Measurements from ENCODE around the gene GOLGA6L1. TPM values are rescaled to one million over a fixed set of nuclear protein-coding genes. Genes with fewer than 3 reads are reported as not detected.

Gene GOLGA6L1, protein sequence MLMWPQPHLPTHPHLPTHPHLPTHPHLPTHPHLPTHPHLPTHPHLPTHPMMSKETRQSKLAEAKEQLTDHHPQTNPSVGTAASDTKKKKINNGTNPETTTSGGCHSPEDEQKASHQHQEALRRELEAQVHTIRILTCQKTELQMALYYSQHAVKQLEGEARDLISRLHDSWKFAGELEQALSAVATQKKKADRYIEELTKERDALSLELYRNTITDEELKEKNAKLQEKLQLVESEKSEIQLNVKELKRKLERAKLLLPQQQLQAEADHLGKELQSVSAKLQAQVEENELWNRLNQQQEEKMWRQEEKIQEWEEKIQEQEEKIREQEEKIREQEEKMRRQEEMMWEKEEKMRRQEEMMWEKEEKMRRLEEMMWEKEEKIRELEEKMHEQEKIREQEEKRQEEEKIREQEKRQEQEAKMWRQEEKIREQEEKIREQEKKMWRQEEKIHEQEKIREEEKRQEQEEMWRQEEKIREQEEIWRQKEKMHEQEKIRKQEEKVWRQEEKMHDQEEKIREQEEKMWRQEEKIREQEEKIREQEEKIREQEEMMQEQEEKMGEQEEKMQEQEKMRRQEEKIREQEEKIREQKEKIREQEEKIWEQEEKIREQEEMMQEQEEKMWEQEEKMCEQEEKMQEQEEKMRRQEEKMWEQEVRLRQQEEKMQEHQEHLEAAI
- not detected in 2 replicates for total RNA-seq (2014; rRNA removed; shearing (Covaris generic))

DNA sequence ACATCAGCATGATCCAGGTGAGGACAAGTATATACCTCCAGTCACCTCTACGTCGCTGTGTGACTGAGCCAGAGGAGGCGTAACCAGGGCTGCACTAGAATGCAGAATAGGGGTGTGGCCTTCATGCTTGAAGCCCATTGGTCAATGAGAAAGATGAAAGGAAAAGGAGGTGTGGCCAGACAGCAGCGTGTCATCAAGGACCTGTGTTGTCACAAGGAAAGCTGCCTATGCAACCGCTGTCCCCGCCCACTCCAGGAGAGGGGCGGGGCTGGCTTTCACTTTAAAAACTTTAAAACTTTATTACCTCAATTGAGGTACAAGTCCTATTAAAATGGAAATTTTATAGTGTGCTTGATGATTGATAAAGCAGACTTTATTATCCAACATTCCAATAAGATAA, at the start of gene GOLGA6L1:
TSS of gene GOLGA6L1 (minus strand) at position 101 of the 400 bp plus-strand sequence. CDS start at position 10, 91 bp downstream.

Small RNA genes lying within 50 kb of the gene (small RNA-seq; reads per million reads assigned to genes)
- not detected for gene RN7SL106P

Other genes with a start within 250 kb of the GOLGA6L1 start
- 85.1 and 92.1 TPM in 2 replicates for gene CYFIP1, start 156.5 kb downstream of the GOLGA6L1 start, total RNA-seq (2014; rRNA removed; shearing (Covaris generic))
- 28.2 and 33.9 TPM in 2 replicates for gene TUBGCP5, start 97.3 kb downstream of the GOLGA6L1 start, total RNA-seq (2014; rRNA removed; shearing (Covaris generic))
- not detected in 2 replicates for gene GOLGA6L26, start 197.4 kb upstream of the GOLGA6L1 start, total RNA-seq (2014; rRNA removed; shearing (Covaris generic))
- gene GOLGA8S, start 217.9 kb upstream of the GOLGA6L1 start, total RNA-seq (2014; rRNA removed; shearing (Covaris generic)), result not detected in 2 replicates